Heart left ventricle (tissue), 16 donors: ENCODE measurements around the gene RPTOR. TPM values are rescaled to one million over a fixed set of nuclear protein-coding genes. Genes with fewer than 3 reads are reported as not detected.
A peak's percentile ranks its signal among the peaks of the same experiment; 100 is the strongest.

Source experiments
- ATAC-seq, 4 donors: fragments of 200-7000 bp; cut with Tn5 transposase; one replicate each; pipeline ENCODE4 v1.9.1; 2020 to 2022; ENCODE audit warnings: moderate library complexity in 4 of 4, mild to moderate bottlenecking in 3 of 4, moderate number of reproducible peaks in 1 of 4
- DNase-seq, 5 donors: peaks; one replicate each; pipeline ENCODE4 v3.0.0-alpha.2; 2020
- H3K27ac ChIP-seq, 12 donors: fragments of 200-600 bp; sonication (generic) in 4 of 12; one replicate each; pipeline versions ENCODE4 v1.5.0 to v1.8.0; 2016 to 2022; ENCODE audit warnings: mild to moderate bottlenecking in 2 of 12
- H3K27me3 ChIP-seq, 9 donors: fragments of 200-600 bp; sonication (generic) in 2 of 9; one replicate each; pipeline versions ENCODE4 v1.5.1 to v1.8.0; 2016 to 2022; ENCODE audit warnings: mild to moderate bottlenecking in 3 of 9
- H3K36me3 ChIP-seq, 9 donors: fragments of 200-600 bp; sonication (generic) in 2 of 9; one replicate each; pipeline versions ENCODE4 v1.5.0 to v1.8.0; 2018 to 2022; ENCODE audit warnings: mild to moderate bottlenecking in 2 of 9
- H3K4me1 ChIP-seq, 12 donors: fragments of 200-600 bp; sonication (generic) in 4 of 12; one replicate each; pipeline versions ENCODE4 v1.5.0 to v1.8.0; 2016 to 2022; ENCODE audit warnings: mild to moderate bottlenecking in 3 of 12
- H3K4me3 ChIP-seq, 12 donors: fragments of 200-600 bp; sonication (generic) in 4 of 12; one replicate each; pipeline versions ENCODE4 v1.5.0 to v1.8.0; 2017 to 2022; ENCODE audit warnings: mild to moderate bottlenecking in 9 of 12, moderate library complexity in 4 of 12
- H3K9me3 ChIP-seq, 12 donors: fragments of 200-600 bp; sonication (generic) in 4 of 12; one replicate each; pipeline versions ENCODE4 v1.5.0 to v1.8.0; 2016 to 2022; ENCODE audit warnings: mild to moderate bottlenecking in 1 of 12
- POLR2A ChIP-seq, 2 donors: fragments of 450-650 bp; IDR thresholded peaks; one replicate each; pipeline ENCODE4 v1.6.1; 2017; ENCODE audit warnings: antibody characterized with exemption in 2 of 2, mild to moderate bottlenecking in 2 of 2, moderate library complexity in 2 of 2
- WGBS, 4 donors: extraction: QIAGEN DNeasy Blood & Tissue Kit in 2 of 4; methylation state at CpG; one replicate each; pipeline versions ENCODE4 v1.1.5 to v1.1.7; 2013 to 2018; 5-methylcytosine and 5-hydroxymethylcytosine counted together
- intact Hi-C, 10 donors: fragments of 100-400 bp; cut with DNase I; formaldehyde crosslinking; loops; one replicate each; pipeline versions ENCODE4 v1.11.1 to v1.14.2; 2022
- polyA plus RNA-seq, 2 donors: library from polyadenylated mRNA; stranded (reverse); fragments of 200-250 nt; gene quantifications; one replicate each; pipeline ENCODE4 v1.2.3, GENCODE V29; 2013
- total RNA-seq, 9 donors: library from RNA; depleted of rRNA in 2 of 9; stranded (reverse); fragments of >200 nt in 2 of 9; fragmentation: NEBNext Ultra II Directional in 3 of 9; extraction: Animal tissue kit (Norgen Biotek cat#: 25700) in 3 of 9; gene quantifications; one replicate each; pipeline versions ENCODE4 v1.1.0 to v1.2.4, GENCODE V29; 2016 to 2023
- TF ChIP-seq, protein P1 (sequence below), 12 donors: fragments of 200-600 bp; sonication (generic) in 4 of 12; IDR thresholded peaks; one replicate each; pipeline versions ENCODE4 v1.5.0 to v1.8.0; 2018 to 2022; ENCODE audit warnings: antibody characterized with exemption in 12 of 12, mild to moderate bottlenecking in 5 of 12
- donor health status: ischemic (EF 13 %, LVEDD 7.1; RV severe dilation, severe dysfunction).
- donor health status: healthy with polysubstance abuse.
- donor health status: DM: no; HTN: yes; CAD: no.
- donor health status: DM: no; HTN: no; CAD: no.
- donor health status: ischemic (EF 25% LVEDD 6.9; RV normal size, moderate dysfunction).
- donor health status: ischemic (EF 25% LVEDD 5.7; RV mildly dilated, moderate dysfunction).
- donor health status: healthy.
- donor health status: DM: yes; HTN: yes; CAD: no.
- donor health status: ischemic (EF 35%, LVEDD 5.7; RV mildly dilated, moderate dysfunction).
- donor health status: nonischemic (EF 11% LVEDD 7.7; RV severe dilation, severe dysfunction).
- donor health status: DM: yes; HTN: yes; CAD: no.
- donor health status: PGD.
- donor health status: ischemic (EF 29% LVEDD 5.4; RV normal size, mild dysfunction).
- donor health status: nonischemic (EF 23%, LVEDD 6.1; RV moderate dilation, normal function).

Gene RPTOR
- total and polyA plus RNA-seq, 11 donors, result 14.7 to 31.7 (median 26.0) TPM

DNA sequence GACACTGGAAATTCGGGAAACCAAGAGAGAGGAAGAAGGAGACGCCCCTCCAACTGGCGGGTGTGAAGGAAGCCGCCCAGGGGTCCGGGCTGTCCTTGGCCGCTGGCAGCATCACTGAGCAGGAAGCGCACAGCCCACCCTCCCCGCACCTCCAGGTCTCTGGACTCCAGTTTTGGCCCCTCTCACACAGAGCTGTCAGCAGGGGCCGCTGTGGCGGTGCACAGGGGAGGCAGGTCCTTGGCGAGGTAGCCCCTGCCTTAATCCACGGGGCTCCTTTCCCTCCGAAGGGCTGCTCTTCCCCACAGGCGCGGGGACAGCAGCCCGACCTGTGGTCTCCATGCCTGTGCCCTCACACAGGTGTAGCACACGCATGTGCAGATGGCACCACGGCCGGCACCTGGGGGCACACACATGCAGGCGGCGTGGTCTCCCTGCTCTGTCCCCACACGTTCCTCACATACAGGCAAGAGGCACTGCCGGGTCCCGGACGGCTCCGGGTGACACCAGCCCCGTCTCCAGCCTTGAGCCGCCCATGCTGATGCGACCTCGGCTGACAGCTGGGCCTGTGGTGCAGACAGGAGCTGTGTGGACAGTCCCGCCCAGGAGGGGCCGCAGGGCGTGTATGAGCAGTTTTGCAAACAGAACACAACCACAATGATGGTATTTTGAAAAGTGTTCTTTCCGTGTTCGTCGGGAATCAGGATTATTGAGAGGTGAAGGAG is 420.4 kb downstream of the RPTOR start:
- Histone ChIP-seq H3K4me3 (no peak overlapping the region), H3K36me3 (peaks cover 0 to 27% (median 16%) of the 10 kb centered on the region in 9 donors), H3K27ac (peak overlapping the region in 1 of 12 donors; percentile 36), H3K27me3 (no peaks in the 10 kb centered on the region), H3K9me3 (no peaks in the 10 kb centered on the region), H3K4me1 (peaks cover 3 to 29% (median 20%) of the 10 kb centered on the region in 12 donors)
- TF ChIP-seq, protein P1, sequence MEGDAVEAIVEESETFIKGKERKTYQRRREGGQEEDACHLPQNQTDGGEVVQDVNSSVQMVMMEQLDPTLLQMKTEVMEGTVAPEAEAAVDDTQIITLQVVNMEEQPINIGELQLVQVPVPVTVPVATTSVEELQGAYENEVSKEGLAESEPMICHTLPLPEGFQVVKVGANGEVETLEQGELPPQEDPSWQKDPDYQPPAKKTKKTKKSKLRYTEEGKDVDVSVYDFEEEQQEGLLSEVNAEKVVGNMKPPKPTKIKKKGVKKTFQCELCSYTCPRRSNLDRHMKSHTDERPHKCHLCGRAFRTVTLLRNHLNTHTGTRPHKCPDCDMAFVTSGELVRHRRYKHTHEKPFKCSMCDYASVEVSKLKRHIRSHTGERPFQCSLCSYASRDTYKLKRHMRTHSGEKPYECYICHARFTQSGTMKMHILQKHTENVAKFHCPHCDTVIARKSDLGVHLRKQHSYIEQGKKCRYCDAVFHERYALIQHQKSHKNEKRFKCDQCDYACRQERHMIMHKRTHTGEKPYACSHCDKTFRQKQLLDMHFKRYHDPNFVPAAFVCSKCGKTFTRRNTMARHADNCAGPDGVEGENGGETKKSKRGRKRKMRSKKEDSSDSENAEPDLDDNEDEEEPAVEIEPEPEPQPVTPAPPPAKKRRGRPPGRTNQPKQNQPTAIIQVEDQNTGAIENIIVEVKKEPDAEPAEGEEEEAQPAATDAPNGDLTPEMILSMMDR (IDR thresholded peaks at IDR 0.05), result no peak
- TF ChIP-seq POLR2A (IDR thresholded peaks at IDR 0.05), result no peak
- WGBS, 4 donors, result 89 to 94% (median 93%) methylated on average over 16 to 36 of the region's 36 CpGs
- ATAC-seq, result no peak
- intact Hi-C loops, result loop anchor here in 2 of 10 donors (5.0 to 10.0 kb wide), 2 partner anchors 93 to 100 kb away; no protein-coding TSS in a partner anchor
- no peak for DNase-seq

DNA sequence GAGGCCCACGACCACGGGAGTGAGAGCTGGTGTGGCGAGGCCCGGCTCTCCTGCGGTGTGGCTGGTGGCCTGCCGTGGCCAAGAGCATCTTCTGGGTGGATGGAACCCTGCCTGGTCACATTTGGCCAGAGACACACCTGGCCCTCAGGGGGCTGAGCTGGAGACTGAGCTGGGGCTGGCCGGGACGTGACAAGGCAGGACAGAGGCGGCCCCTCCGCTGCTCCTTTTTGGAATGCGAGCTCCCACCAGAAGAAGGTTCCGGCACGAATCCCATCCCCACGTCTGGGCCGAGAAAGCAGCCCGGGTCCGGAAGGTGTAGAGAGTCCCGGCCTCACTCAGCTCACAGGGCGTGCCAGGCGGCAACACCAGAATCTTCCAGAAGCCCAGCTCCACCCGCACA is 421.0 kb downstream of the RPTOR start:
- peaks cover 0 to 29% (median 19%) of the 10 kb centered on the region in 12 donors for H3K4me1 ChIP-seq
- H3K9me3 ChIP-seq, result no peaks in the 10 kb centered on the region
- TF ChIP-seq, protein P1 (IDR thresholded peaks at IDR 0.05), result no peak
- TF ChIP-seq POLR2A (IDR thresholded peaks at IDR 0.05), result no peak
- H3K27me3 ChIP-seq, result peaks cover 0 to 3% (median 0%) of the 10 kb centered on the region in 9 donors
- peak in 1 of 5 donors; percentile 51 for DNase-seq
- intact Hi-C loops, result loop anchor here in 2 of 10 donors (5.0 to 10.0 kb wide), 2 partner anchors 93 to 101 kb away; no protein-coding TSS in a partner anchor
- H3K27ac ChIP-seq, result no peak overlapping the region
- peaks cover 0 to 27% (median 16%) of the 10 kb centered on the region in 9 donors for H3K36me3 ChIP-seq
- ATAC-seq, result no peak
- H3K4me3 ChIP-seq, result no peak overlapping the region
- WGBS, 4 donors, result 91 to 95% (median 91%) methylated on average over 21 of the region's 21 CpGs

DNA sequence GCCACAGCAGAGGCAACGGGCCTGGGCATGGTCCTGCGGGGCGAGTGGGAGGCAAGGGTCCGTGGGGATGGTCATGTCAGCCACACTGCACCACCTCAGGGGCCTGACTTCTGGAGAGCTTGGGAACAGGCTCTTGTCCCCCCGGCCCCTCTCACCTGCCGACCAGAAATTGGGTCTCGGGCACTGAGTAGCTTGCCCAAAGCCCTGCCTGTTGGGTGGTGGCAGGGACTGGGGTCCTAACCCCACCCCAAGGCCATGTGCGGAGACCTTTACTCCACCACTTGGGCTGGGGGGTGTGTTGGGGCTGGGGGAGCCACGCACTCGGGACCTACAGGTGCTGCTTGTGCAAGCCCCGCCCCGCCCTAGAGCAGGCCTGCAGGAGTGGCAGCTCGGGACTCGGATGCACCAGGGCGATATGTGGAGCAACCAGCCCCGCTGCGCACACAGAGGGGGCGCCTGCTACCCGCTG is 422.8 kb downstream of the RPTOR start:
- Histone ChIP-seq H3K36me3 (peaks cover 0 to 23% (median 15%) of the 10 kb centered on the region in 9 donors), H3K9me3 (no peaks in the 10 kb centered on the region), H3K4me3 (no peak overlapping the region), H3K27me3 (peaks cover 0 to 20% (median 7%) of the 10 kb centered on the region in 9 donors), H3K4me1 (peaks cover 0 to 27% (median 18%) of the 10 kb centered on the region in 12 donors), H3K27ac (peak overlapping the region in 1 of 12 donors; percentile 68)
- intact Hi-C loops, result loop anchor here in 2 of 10 donors (5.0 to 10.0 kb wide), 2 partner anchors 95 to 103 kb away; no protein-coding TSS in a partner anchor
- peak in 1 of 5 donors; percentile 62 for DNase-seq
- TF ChIP-seq, protein P1 (IDR thresholded peaks at IDR 0.05), result no peak
- TF ChIP-seq POLR2A (IDR thresholded peaks at IDR 0.05), result no peak
- 89 to 97% (median 93%) methylated on average over 14 to 19 of the region's 19 CpGs for WGBS, 4 donors
- no peak for ATAC-seq

DNA sequence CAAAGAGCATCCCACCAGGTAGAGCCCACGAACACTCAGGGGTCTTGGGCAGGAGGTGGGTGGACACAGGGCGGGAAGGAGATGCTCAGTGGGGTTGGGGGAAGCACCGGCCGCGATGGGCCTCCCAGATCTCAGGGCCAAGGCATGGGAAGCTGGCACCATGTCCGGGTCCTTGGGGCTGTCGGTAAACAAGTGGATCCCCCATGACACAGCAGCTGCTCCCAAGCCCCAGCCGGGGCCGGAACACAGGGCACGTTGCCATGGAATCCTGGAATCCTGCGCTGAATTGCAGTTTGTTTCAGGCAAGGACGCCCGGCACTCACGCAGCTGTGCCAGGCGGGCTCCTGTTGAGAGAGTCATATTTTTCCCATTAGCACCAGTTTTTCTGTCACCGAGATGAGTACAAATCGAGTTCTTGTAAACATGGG is 424.0 kb downstream of the RPTOR start:
- TF ChIP-seq POLR2A (IDR thresholded peaks at IDR 0.05), result no peak
- intact Hi-C loops, result loop anchor here in 2 of 10 donors (5.0 to 10.0 kb wide), 2 partner anchors 96 to 104 kb away; no protein-coding TSS in a partner anchor
- H3K36me3 ChIP-seq, result peaks cover 0 to 23% (median 13%) of the 10 kb centered on the region in 9 donors
- ATAC-seq, result peak in 1 of 4 donors; percentile 12
- 20 to 66% (median 50%) methylated on average over 11 to 17 of the region's 17 CpGs for WGBS, 4 donors
- no peak overlapping the region for H3K4me3 ChIP-seq
- H3K4me1 ChIP-seq, result peaks cover 0 to 27% (median 18%) of the 10 kb centered on the region in 12 donors
- peaks cover 0 to 20% (median 7%) of the 10 kb centered on the region in 9 donors for H3K27me3 ChIP-seq
- no peak for DNase-seq
- H3K27ac ChIP-seq, result peak overlapping the region in 1 of 12 donors; percentile 68
- no peaks in the 10 kb centered on the region for H3K9me3 ChIP-seq
